T-helper 9 cell (primary cell): ENCODE measurements around the gene MRAP.

Experiments
- DNase-seq: peaks from one replicate; pipeline ENCODE4 v3.0.0-alpha.2; 2020

Gene MRAP

DNA sequence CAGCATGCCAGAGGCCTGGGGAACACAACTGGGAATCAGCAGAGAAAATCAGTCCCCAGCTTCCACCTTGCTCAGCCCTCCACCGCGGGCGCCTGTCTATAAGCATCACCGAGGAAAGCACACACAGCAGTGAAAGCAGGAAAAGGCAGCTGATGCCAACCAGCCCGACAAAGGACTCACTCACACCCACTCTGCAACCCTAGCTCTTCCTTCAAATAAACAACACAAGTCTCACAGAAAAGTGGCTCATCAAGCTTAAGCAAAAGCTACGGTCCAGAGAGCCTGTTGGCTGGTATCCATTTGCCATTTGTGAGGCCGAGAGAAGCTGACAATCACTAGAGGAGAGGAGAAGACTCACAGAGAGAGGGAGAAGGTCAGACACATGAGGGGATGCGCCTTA, 27.1 kb downstream of the MRAP start:
- no peak for DNase-seq

DNA sequence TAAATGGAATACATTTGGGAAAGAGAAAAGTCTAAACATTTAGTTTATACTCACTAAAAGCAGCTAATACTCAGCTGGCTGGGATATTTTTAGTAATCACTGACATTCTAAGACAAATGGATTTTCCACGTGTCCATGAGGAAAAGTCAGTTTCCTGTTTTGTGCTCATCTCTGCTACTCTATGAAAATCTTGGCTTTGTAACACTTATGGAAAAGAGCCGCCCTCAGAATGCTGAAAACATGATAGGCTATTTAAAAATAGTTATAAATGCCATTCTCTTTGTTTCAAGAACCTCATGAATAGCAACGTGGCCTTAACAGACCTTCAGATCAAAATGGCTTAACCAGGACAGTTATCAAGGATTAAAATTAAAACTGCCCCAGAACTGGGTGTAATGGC, 29.9 kb downstream of the MRAP start:
- DNase-seq = no peak

DNA sequence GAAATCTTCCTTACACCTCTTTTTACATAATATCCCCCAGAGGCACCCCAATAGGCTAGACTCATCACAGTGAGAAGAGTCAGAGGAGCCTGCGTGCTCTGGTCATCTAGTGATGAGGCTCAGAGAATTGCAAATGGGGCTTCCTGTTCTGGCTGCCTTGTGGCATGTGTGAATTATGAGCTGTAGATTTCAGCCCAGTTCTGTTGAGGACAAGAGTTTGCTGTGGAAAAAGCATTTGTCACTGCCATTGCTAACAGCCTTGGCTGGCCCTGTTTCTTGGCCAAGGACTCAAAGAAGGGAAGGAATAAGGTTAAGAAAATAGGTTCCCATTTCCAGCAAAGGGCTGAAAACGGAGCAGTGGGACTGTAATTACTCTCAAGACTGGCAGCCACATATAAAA, 30.7 kb downstream of the MRAP start:
- DNase-seq = no peak

DNA sequence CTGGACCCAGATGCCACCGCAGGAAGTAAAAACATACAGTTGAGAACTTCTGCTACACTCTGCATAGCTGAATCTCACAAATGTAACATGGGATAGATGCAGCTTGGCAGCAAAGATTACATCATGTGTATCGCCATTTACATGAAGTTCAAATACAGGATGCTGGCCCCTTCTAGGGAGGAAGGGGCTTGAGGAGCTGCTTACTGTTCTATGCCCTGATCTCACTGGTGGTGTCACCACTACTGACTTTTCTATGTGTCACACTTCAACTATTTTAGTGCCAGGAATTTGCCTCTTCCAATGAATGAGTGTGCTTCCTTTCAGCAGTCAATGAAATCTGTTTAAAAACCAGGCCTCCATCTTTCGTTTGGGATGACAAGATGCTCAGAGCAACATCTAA, 31.1 kb downstream of the MRAP start:
- DNase-seq = no peak

DNA sequence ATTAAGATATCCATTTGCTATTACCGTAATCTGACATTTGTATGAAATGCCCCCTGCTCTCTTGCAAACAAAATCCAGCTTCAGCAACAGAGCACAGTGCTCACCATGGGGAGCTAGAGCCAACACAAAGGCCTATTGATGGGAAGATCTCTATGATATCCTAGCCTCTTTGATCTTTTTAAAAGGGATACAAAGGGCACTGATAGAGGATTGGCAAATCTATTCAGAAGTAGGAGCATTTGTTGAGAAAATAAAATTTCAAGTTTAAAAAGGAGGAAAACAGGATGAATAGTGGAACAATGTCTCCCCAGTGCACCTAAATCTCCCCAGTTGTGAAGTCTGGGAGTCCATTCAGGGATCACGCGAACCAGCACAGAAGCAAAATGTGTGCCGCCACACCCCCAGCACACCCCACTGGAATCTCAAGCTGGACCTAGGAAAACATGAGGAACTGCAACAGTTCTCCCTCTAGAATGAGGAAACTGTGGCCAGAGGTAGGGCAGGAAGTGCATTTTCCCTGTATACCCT, 32.2 kb downstream of the MRAP start:
- no peak for DNase-seq

DNA sequence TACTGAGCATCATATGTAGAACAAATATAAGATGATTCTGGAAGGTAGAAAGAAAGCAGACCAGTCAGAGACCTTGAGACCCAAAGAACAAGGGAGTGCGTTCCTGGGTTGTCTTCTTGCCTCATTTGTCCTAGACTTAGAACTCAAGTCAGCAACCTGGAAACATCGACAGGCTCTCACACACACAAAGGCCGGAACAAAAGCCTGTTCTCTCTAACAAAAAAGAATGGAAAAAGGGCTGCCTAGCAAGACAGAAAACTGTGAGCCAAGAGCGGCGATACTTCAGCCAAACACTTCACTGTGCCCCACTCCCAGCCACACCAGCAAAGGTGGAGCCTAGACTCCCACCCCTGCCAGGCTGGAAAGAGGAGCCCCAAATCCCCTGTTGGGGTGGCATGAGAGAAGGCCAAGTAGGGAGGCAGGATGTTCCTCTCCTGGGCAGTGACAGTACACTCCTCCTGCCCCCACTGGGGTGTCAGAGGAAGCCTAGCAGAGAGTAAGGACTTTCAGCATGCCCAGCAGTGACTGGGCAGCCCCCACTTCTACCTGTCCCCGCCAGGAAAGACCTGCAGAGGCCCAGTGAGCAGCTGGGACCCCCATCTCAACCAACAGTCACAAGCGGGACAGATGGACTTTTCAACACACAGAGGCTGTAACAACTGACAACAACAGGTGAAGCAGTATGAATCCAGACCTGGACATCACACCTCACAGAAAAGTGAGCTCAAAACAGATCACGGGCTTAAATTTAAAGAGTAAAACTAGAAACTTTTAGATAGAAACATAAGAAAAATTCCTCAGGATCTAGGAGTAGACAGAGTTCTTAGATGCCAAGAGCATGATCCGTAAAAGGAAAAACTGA, 33.0 kb downstream of the MRAP start:
- no peak for DNase-seq

DNA sequence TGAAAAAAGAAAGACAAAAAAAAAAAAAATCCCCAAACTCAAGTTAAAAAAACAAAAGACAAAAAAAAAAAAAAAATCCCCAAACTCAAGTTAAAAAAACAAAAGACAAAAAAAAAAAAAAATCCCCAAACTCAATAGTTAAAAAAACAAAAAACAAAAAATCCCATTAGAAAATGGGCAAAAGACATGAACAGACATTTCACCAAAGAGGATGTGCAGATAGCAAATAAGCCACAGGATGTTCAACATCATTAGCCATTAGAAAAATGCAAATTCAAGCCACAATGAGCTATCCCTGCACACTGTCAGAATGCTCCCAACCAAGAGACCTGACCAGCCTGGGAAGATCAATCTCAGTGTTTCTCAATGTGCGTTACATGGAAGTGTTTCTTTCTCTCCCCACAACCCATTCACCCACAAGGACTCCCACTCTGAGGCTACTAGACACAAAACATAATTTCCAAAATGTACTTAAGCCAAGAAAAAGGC, 33.9 kb downstream of the MRAP start:
- DNase-seq = no peak

DNA sequence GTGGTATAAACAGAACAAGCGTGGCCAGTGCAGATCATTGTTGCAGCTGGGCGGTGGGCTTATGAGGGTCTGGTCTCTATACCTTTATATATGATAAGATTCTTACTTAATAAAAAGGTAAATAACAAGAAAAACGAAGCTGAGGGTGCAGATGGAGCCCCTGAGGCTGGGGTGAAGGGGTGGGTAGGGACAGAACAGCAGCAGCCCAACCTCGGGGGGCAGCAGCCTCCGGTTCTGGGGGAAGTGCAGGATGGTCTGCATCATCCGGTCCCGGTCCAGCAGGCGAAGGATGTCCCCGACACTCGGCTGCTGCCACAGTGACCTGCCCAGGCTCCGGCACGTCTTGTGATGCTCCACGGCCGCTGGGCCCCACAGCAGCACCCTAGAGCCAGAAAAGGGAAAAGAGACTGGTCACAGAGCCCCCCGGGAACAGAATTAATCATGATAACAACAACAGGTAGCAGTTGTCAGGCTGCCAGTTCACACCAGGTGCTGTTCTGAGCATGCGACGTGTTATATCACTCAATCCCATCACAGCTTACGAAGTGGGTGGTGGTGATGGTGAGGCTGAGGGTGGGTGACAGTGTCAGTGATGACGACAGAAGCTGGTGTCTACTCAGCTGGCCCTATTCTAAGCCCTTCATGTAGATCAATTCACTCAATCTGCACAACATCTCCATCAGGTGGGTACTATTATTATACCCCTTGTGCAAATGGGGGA, 35.5 kb downstream of the MRAP start:
- no peak for DNase-seq

DNA sequence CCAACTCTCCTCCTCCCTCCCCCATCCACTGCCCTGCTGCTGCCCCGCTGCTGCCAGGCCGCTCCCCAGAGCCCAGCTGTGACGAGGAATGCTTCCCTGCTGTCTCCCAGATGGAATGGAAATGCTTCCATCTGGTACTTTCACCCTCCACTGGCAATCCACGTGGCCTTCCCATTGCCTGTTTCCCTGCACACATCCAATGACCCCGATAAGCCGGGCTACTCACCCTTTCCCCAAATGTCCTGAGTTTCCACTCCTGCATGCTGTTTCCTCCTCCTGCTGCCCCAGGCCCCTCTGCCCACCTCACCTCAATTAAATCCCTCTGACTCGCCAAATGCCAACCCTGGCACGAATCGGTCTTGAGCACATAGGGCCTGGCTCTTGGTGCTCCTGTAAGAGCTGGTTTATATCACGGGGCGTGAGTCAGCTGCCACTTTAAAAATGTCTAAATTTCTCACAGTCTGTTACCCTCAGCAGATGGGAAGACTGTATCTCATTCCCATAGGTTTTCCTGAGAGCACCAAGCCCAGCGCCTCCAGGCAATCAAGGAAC, 36.4 kb downstream of the MRAP start:
- no peak for DNase-seq

DNA sequence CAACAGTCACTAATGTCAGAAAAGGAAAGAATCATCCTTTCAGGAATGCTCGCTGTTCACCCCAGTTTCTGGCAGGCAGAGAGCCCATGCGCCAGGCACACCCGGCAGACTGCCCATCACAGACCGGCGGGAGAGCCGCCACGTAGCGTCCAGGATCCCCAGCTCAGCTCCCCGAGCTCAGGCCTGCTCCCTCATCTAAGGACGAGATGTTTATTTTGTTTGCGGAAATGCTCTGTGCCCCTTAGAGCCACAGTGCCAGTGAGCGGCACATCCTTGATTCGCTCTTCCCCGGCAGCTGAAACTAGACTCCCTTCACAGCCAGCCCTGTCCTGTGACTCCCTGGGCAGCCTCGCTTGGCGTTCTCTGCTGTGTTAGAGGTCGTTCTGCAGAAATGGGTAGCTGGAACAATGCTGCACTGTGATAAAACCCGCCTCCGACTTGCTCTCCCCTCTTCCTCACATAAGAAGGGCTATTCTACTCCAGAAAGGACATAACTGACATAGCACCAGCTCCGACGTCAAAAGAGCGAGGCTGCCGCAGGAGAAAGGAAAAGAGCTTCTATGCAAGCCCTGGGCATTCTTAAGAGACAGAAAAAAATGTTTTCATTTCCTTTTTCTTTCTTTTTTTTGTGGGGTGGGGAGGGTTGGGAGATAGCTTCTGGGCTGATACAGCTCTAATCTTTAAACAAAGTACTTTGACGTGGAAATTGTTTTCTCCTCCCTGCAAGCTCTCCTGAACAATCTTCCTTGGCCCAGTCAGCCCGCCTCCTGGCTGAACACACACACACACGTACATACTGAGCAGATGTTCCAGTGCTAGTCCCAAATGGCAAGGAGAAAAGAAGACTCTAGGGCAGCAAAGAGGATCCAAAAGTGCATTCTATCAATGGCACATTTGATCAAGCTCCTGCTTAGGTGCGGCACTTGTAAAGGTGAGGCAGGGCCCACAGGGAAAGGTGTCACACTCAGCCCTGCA, 37.2 kb downstream of the MRAP start:
- DNase-seq = no peak

DNA sequence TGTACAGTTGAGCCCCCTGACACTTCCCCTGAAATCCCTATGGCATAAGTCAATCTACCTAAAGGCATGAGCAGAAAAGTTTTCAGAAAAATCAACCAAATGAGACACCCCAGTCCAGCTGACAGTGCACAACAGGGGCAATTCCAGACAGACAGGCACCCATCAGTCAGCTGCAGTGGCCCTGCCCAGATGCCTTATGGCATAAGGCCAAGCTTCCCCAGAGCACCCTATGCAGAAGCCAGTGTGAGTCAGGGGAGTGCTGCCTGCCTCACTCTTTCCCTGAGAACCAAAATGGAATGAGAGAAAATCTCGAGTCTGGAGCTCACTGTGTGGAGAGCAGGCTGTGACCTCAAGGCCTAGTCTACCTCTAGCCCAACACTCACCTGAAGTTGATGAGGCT, 38.1 kb downstream of the MRAP start:
- no peak for DNase-seq

DNA sequence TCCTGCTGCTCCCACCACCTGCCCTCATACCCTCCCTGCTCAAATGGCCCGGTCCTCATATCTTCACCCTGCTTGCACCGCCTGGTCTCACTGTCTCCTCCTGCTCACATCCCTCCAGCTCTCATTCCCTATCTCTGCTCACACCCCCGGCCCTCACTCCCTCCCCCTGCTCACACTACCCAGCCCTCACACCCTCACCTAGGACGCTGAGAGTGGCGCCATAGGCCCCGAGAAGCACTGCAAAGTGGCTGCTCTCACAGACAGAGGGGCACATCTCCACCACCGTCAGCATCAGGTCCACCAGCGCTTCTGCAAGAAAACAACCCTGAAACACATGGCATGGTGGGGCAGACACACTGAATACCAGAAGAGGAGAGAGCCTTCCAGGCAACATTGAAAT, 38.6 kb downstream of the MRAP start:
- no peak for DNase-seq

DNA sequence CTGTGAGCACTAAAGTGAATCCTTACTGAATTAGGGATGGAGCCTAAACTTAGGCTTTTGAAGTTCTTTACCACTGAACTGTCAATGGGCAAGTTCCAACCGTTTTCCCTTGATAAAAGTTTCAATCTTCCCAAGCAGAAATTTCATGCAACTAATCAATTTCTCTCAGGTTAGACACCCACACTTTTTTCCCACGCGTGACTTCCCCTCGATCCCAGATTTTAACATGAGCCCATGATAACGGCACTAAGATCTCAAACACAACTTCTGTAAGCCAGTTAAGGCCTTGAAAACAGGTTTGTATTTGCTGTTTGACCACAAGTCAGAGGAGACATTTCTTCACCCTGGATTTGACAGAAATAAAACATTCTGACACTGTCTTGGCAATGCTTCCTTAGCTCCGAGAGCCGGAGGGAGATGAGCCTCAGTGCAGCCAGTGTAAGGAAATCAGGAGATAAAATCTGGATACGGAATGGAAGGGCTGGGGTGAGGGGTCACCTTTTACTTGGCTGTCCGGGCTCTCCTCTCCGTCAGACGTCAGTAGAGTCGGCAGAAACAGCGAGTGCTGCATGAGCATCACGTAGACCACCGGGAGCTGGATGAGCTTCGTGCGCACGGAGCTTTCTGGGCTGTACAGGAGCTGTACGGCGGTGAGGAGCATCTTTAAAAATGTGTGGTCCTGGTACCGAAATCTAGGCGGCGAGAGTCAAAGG, 39.7 kb downstream of the MRAP start:
- no peak for DNase-seq

DNA sequence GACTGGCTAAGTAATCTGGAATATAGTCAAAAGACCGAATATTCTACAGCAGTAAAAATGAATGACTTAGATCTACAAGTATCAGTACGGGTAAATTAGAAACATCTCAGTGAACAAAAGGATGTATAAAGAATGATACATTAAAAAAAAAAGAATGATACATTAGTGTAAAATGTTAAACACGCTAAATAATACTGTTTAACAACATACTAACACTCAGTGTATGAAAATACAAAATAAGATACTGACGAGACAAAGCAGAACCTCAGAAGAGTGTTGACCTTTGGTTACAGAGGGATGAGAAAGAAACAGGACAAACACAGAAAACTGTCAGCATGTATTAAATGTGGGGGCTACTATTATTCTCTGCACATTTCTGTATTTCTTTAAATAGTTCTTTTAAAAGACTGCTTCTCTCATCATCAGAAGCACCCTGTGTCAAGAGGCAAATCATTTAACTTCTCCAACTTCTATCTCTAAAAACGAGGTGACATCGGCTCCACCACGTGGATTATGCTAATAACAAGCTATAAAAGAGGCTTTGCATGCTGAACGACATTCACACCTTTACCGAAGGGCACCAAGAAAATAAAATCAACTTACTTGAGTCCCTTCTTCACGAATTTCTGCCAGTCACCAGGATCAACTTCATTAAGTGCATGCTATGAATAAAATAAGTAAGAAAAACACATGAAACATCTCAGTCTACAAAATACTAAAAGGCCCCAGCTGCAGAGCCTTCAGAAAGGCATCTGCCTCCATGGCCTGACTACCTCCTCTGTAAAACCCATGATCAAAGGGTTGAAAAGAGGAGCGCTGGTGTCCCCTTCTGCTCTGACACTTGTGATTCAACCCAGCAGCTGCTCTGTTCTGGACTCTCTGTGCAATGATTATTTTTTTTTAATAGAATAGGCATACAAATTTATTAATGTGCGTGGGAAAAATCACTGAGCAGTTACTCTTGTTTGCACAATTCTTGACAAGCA, 42.5 kb downstream of the MRAP start:
- DNase-seq = no peak

DNA sequence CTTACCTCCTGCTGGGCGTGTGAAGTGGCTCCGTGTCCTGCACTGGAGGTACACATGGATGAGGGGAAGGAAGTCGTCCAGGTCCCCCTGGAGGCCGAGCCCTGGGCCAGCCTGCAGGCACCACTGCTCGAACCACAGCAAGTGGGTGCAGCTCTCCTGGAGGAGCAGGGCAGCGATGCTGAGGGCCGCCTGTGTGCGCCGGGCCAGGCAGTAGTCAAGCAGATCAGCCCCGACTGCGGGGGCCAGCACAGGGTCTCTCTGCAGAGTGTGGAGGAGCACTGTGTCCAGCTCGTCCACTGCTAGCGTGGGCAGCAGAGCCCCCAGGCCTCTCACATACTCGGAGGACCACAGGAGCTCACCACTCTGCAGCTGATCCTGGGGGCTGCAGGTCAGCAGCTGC, 48.3 kb downstream of the MRAP start:
- DNase-seq = no peak

DNA sequence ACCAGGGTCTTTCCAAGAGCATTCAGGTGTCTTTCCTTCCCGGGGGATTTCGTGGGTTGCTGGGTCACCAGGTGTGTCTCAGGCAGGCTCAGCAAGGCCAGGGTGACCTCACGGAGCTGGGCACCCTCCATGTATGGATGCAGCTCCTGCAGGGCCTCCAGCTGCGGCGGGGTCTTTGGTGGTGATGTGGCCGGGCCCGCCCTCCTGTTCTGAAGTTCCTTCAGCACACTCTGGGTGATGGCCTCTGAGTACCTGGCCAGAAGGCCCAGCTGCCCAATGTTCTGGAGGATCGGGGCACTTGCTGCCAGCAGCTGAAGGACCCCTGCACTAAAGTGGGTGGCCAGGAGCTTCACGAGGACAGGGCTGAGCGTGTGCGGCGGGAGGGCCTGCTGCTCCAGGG, 48.7 kb downstream of the MRAP start:
- no peak for DNase-seq

DNA sequence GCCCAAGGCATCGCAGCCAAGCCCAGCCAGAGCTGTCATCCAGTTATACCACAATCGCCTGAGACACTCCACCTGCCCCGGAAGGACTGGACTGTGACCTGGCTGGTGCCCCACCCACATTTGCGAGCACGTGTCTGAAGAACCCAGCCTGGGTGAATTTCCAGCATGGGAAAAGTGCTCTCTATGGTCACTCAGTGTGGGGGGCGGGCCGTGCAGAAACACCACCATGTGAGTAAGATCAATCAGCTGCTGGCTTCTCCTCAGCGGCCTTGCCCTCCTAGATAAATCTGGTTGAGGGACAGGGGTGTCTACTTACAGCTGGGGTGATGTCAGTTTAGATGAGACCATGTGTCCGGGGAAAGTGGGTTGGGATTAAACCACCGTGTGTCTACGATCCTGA, 49.3 kb downstream of the MRAP start:
- no peak for DNase-seq

DNA sequence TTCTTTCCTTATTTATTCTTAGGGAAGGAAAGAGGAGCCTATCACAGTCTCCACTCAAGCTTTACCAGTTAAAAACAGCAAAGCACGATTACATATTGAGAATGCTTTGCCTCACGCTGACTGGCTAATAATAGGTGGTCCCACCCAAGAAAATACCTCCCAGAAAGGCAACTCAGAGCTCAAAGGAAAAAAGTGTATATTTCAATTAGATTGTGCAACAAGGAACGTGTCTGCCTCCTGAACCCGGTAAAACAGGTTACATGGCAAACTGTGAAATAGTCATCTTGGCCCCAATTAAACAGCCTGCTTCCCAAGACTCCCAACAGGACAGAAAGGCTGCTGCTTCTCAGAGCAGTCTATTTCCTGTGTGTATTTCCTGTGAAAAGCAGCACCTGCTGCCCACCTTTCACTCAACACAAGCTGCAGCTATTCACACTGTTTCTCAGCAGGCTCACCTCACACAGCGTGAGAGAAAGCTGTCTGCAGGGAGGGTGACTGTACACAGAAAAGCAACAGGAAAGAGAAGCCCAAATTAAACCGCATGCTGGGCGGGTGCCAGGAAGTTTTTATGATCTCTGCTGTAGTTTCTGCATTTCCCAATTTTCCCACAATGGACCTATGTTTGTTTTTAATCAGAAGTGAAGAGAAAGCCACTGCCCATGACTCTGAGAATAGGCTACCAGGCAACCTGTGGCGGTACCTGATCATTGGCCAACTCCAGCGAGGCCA, 50.1 kb downstream of the MRAP start:
- DNase-seq = no peak

DNA sequence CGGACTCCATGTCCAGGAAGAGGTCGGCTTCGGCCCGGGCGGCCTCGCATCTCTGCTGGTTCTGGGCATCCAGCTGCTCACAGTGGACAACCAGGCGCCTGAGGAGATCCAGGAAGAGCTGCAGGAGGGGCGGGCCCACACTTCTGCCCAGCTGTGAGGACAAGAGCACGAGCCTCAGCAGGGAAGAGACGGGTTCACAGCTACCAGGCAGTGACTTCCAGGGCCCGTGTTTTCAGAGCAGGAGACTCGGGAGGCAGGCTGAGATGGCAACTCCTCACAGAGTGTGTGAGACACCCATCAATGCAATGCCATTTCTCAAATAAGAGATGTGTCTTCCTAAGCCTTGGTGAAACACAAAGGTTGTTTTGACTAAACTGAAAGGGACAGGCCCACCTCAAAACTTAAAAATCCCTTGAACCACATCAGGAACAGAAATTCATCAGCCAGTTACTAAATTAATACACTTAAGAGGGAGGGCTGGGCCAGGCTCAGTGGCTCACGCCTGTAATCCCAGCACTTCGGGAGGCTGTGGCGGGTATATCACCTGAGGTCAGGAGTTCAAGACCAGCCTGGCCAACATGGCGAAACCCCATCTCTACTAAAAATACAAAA, 50.8 kb downstream of the MRAP start:
- DNase-seq = no peak
